HEK293 (cell line): ENCODE data around the gene TINAGL1.
A peak's percentile ranks its signal among the peaks of the same experiment; 100 is the strongest.

Experiments
- CTCF ChIA-PET: fragments of 350-600 bp; formaldehyde crosslinking; extraction: SDS; loops from one replicate; lab custom pipeline; 2021; ENCODE audit warnings: antibody characterized with exemption; lab: Yijun Ruan, JAX
- POLR2A ChIA-PET: fragments of 300-600 bp; formaldehyde crosslinking; extraction: SDS; loops from one replicate; lab custom pipeline; 2020; ENCODE audit warnings: antibody characterized with exemption, inconsistent platforms; lab: Yijun Ruan, JAX
- H3K27ac ChIP-seq: fragments of 200-500 bp; sonication (Bioruptor generic); 2 replicates; pipeline ENCODE4 v1.5.1; 2014; ENCODE audit warnings: low read depth, low read length, control low read depth, inconsistent platforms; ENCODE audit errors: extremely low read depth
- H3K36me3 ChIP-seq, 2 experiments: fragments of 200-500 bp in 1 of 2; sonication (Bioruptor generic) in 1 of 2; 1 replicate in 1 of 2; 2 replicates in 1 of 2; pipeline ENCODE4 v1.5.1; 2014 to 2017; ENCODE audit warnings: inconsistent platforms in 2 of 2, low read length in 2 of 2; ENCODE audit not compliant: control insufficient read depth in 2 of 2, insufficient read depth in 1 of 2
- H3K4me1 ChIP-seq: fragments of 200-500 bp; sonication (Bioruptor generic); 2 replicates; pipeline ENCODE4 v1.5.1; 2014; ENCODE audit warnings: mild to moderate bottlenecking, low read length, inconsistent platforms; ENCODE audit not compliant: control insufficient read depth, insufficient read depth
- H3K4me3 ChIP-seq: 2 replicates; pipeline ENCODE4 v1.5.1; 2011; ENCODE audit warnings: low read depth, mild to moderate bottlenecking, control low read depth, low read length, moderate library complexity
- H3K9me3 ChIP-seq: fragments of 200-500 bp; sonication (Bioruptor generic); 2 replicates; pipeline ENCODE4 v1.5.1; 2014; ENCODE audit warnings: low read depth, low read length, inconsistent platforms; ENCODE audit not compliant: control insufficient read depth, insufficient read depth
- EGR2 ChIP-seq: fragments of 450-650 bp; formaldehyde crosslinking; IDR thresholded peaks from 2 replicates; pipeline ENCODE4 v1.5.1; 2016; ENCODE audit warnings: low read depth, missing biosample characterization, missing genetic modification characterization
- GLI2 ChIP-seq: fragments of 450-650 bp; formaldehyde crosslinking; IDR thresholded peaks from 2 replicates; pipeline ENCODE4; 2017; ENCODE audit warnings: missing biosample characterization, missing genetic modification characterization, low read depth, borderline replicate concordance
- GLIS2 ChIP-seq: fragments of 450-650 bp; formaldehyde crosslinking; IDR thresholded peaks from 2 replicates; pipeline ENCODE4 v1.5.1; 2016; ENCODE audit warnings: missing biosample characterization, missing genetic modification characterization
- HOXC10 ChIP-seq: sonication (generic); formaldehyde crosslinking; IDR thresholded peaks from 2 replicates; pipeline ENCODE4 v1.8.1; 2023; ENCODE audit warnings: mild to moderate bottlenecking, missing genetic modification reagents
- KLF10 ChIP-seq: fragments of 450-650 bp; IDR thresholded peaks from 2 replicates; pipeline ENCODE4 v1.5.1; 2018; ENCODE audit warnings: missing biosample characterization, mild to moderate bottlenecking, missing genetic modification characterization
- SALL2 ChIP-seq: fragments of 450-650 bp; formaldehyde crosslinking; IDR thresholded peaks from 2 replicates; pipeline ENCODE4 v1.5.0; 2017; ENCODE audit warnings: missing biosample characterization, mild to moderate bottlenecking, missing genetic modification characterization, borderline replicate concordance
- YY1 ChIP-seq: fragments of 450-650 bp; formaldehyde crosslinking; IDR thresholded peaks from 2 replicates; pipeline ENCODE4 v1.5.1; 2018; ENCODE audit warnings: missing biosample characterization, missing genetic modification characterization
- ZBTB10 ChIP-seq: fragments of 450-650 bp; formaldehyde crosslinking; IDR thresholded peaks from 2 replicates; pipeline ENCODE4 v1.5.1; 2016; ENCODE audit warnings: missing biosample characterization, missing genetic modification characterization
- ZFHX2 ChIP-seq: fragments of 450-650 bp; formaldehyde crosslinking; conservative IDR thresholded peaks from 2 replicates; pipeline ENCODE4 v1.5.1; 2016; ENCODE audit warnings: missing biosample characterization, missing genetic modification characterization
- ZFP69B ChIP-seq: fragments of 450-650 bp; formaldehyde crosslinking; IDR thresholded peaks from 2 replicates; pipeline ENCODE4 v1.5.1; 2016; ENCODE audit warnings: missing biosample characterization, missing genetic modification characterization
- ZNF214 ChIP-seq: fragments of 450-650 bp; formaldehyde crosslinking; IDR thresholded peaks from 2 replicates; pipeline ENCODE4 v1.5.1; 2017; ENCODE audit warnings: missing biosample characterization, mild to moderate bottlenecking, missing genetic modification characterization, borderline replicate concordance
- ZNF280C ChIP-seq: fragments of 450-650 bp; formaldehyde crosslinking; IDR thresholded peaks from 2 replicates; pipeline ENCODE4 v1.5.1; 2016; ENCODE audit warnings: missing biosample characterization, missing genetic modification characterization
- ZNF404 ChIP-seq: fragments of 450-650 bp; formaldehyde crosslinking; IDR thresholded peaks from 2 replicates; pipeline ENCODE4 v1.5.1; 2017; ENCODE audit warnings: missing biosample characterization, missing genetic modification characterization
- ZNF416 ChIP-seq: fragments of 450-650 bp; formaldehyde crosslinking; IDR thresholded peaks from 2 replicates; pipeline ENCODE4 v1.5.1; 2016; ENCODE audit warnings: missing biosample characterization, missing genetic modification characterization
- ZNF560 ChIP-seq: fragments of 450-650 bp; formaldehyde crosslinking; IDR thresholded peaks from 2 replicates; pipeline ENCODE4 v1.5.1; 2017; ENCODE audit warnings: missing biosample characterization, missing genetic modification characterization, borderline replicate concordance
- ZNF600 ChIP-seq: fragments of 450-650 bp; formaldehyde crosslinking; IDR thresholded peaks from 2 replicates; pipeline ENCODE4 v1.5.1; 2016; ENCODE audit warnings: missing biosample characterization, missing genetic modification characterization
- ZNF677 ChIP-seq: fragments of 450-650 bp; IDR thresholded peaks from 2 replicates; pipeline ENCODE4 v1.5.0; 2018; ENCODE audit warnings: missing biosample characterization, mild to moderate bottlenecking, missing genetic modification characterization, moderate library complexity
- ZNF768 ChIP-seq: fragments of 450-650 bp; formaldehyde crosslinking; IDR thresholded peaks from 2 replicates; pipeline ENCODE4 v1.5.1; 2018; ENCODE audit warnings: missing biosample characterization, mild to moderate bottlenecking, missing genetic modification characterization
- ZNF776 ChIP-seq: fragments of 450-650 bp; formaldehyde crosslinking; IDR thresholded peaks from 2 replicates; pipeline ENCODE4 v1.5.0; 2017; ENCODE audit warnings: missing biosample characterization, missing genetic modification characterization, borderline replicate concordance
- ZNF791 ChIP-seq: fragments of 450-650 bp; formaldehyde crosslinking; IDR thresholded peaks from 2 replicates; pipeline ENCODE4 v1.5.1; 2016; ENCODE audit warnings: missing biosample characterization, missing genetic modification characterization
- TF ChIP-seq, protein P1 (sequence below): fragments of 450-650 bp; formaldehyde crosslinking; IDR thresholded peaks from 2 replicates; pipeline ENCODE4 v1.5.1; 2016; ENCODE audit warnings: missing biosample characterization, missing genetic modification characterization
- TF ChIP-seq, protein P2 (sequence below): fragments of 450-650 bp; formaldehyde crosslinking; IDR thresholded peaks from 2 replicates; pipeline ENCODE4 v1.5.1; 2016; ENCODE audit warnings: missing biosample characterization, missing genetic modification characterization

The TINAGL1 gene

DNA sequence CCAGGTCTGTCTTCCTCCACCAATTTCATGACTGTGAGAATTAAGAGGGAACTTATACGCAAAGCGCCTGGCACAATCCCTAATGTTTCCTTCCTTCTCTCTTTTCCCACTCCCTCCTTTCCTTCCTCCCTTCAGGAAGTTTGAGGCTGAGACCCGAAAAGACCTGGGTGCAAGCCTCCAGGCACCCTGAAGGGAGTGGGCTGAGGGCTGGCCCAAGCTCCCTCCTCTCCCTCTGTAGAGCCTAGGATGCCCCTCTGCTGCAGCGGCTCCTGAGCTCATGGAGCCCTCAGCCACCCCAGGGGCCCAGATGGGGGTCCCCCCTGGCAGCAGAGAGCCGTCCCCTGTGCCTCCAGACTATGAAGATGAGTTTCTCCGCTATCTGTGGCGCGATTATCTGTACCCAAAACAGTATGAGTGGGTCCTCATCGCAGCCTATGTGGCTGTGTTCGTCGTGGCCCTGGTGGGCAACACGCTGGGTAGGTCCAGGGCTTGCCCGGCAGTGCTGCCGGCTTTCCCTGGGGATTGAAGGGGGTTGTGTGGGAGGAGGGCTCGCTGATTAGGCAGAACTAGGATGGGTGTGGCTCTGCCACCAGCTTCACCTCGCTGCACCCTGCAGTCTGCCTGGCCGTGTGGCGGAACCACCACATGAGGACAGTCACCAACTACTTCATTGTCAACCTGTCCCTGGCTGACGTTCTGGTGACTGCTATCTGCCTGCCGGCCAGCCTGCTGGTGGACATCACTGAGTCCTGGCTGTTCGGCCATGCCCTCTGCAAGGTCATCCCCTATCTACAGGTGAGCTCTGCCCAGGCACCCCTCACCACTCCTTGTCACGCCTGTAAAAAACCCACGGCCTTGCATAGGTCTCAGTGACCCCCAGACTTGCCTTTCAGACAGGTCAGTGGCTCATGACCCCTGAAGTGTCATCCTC is 42.9 kb downstream of the TINAGL1 start:
- CTCF ChIA-PET = interaction anchor here (0.6 to 2.5 kb wide), 30 partner anchors 8 to 764 kb away, joined by 3 to 47 read pairs (median 4); partner anchors contain the start of gene PEF1
- Histone ChIP-seq H3K9me3 (no peaks in the 10 kb centered on the region), H3K4me1 (no peaks in the 10 kb centered on the region), H3K4me3 (no peak overlapping the region)
- TF ChIP-seq ZNF791 (tag by site-specific recombination) (no peak), GLIS2 (tag by site-specific recombination) (peak; percentile 59), ZNF560 (no peak), ZFHX2 (tag by site-specific recombination) (peak; percentile 44), YY1 (no peak), ZNF600 (tag by site-specific recombination) (peak; percentile 53)
- TF ChIP-seq, all 188 proteins: peak for 3
- POLR2A ChIA-PET = interaction anchor here (1.5 kb wide), 1 partner anchor 35 kb away, joined by 4 read pairs; no protein-coding TSS in a partner anchor
- Histone ChIP-seq H3K36me3 (no peaks in the 10 kb centered on the region), H3K27ac (no peak overlapping the region)

GRCh38 chr1:31620631-31621497 is 44.5 kb downstream of the TINAGL1 start:
- POLR2A ChIA-PET = no interaction called here
- TF ChIP-seq ZNF768 (tag by site-specific recombination) (0 out of 2 replicates have a peak, but pooled peaks have one; percentile 42), ZNF416 (tag by site-specific recombination) (no peak), ZBTB10 (tag by site-specific recombination) (no peak)

DNA sequence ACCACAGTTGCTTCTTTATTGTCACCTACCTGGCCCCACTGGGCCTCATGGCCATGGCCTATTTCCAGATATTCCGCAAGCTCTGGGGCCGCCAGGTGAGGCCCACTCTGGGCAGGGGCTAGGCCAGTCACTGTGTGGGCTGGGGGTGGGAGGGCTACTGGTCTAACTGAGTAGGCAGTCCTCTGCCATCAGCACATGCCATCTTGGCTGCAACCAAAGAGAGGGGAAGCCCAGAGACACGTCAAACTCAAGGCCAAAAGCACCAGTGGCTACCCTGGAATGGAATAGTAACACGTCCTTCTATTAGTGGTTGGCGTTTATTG is 45.1 kb downstream of the TINAGL1 start:
- ChIA-PET CTCF (no interaction called here), POLR2A (no interaction called here)
- TF ChIP-seq ZNF404 (no peak), GLI2 (no peak), ZFP69B (no peak), ZNF677 (no peak), ZNF214 (tag by site-specific recombination) (no peak), ZNF280C (no peak), EGR2 (tag by site-specific recombination) (no peak), HOXC10 (CRISPR knock-in tag) (no peak), ZNF776 (no peak), SALL2 (no peak), KLF10 (no peak)
- TF ChIP-seq, protein P1, sequence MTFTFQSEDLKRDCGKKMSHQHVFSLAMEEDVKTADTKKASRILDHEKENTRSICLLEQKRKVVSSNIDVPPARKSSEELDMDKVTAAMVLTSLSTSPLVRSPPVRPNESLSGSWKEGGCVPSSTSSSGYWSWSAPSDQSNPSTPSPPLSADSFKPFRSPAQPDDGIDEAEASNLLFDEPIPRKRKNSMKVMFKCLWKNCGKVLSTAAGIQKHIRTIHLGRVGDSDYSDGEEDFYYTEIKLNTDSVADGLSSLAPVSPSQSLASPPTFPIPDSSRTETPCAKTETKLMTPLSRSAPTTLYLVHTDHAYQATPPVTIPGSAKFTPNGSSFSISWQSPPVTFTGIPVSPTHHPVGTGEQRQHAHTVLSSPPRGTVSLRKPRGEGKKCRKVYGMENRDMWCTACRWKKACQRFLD (tag by site-specific recombination) = no peak
- TF ChIP-seq, protein P2, sequence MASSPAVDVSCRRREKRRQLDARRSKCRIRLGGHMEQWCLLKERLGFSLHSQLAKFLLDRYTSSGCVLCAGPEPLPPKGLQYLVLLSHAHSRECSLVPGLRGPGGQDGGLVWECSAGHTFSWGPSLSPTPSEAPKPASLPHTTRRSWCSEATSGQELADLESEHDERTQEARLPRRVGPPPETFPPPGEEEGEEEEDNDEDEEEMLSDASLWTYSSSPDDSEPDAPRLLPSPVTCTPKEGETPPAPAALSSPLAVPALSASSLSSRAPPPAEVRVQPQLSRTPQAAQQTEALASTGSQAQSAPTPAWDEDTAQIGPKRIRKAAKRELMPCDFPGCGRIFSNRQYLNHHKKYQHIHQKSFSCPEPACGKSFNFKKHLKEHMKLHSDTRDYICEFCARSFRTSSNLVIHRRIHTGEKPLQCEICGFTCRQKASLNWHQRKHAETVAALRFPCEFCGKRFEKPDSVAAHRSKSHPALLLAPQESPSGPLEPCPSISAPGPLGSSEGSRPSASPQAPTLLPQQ = no peak

More at GRCh38 chr1:31620631-31621497, 44.5 kb downstream of the TINAGL1 start:
- Histone ChIP-seq H3K4me3 (no peak overlapping the region), H3K27ac (no peak overlapping the region), H3K36me3 (peaks cover 0 to 5% of the 10 kb centered on the region in 2 experiments; a peak in 1 of 3 replicates), H3K9me3 (no peaks in the 10 kb centered on the region), H3K4me1 (no peaks in the 10 kb centered on the region)
- CTCF ChIA-PET = no interaction called here

More for the DNA sequence above, 45.1 kb downstream of the TINAGL1 start:
- Histone ChIP-seq H3K4me3 (no peak overlapping the region), H3K4me1 (no peaks in the 10 kb centered on the region), H3K9me3 (no peaks in the 10 kb centered on the region), H3K36me3 (peaks cover 0 to 10% of the 10 kb centered on the region in 2 experiments; a peak in 1 of 3 replicates), H3K27ac (no peak overlapping the region)
